ENCODE measurements around the gene AAK1.
"Not testable (repeated sequence)": the region's sequence is repeated elsewhere in the genome, so short reads cannot be mapped to it uniquely, and the experiment has no call there.

The AAK1 gene

GRCh38 chr2:69600425-69600824 is 43.1 kb downstream of the AAK1 start:
- DNase-seq (ENCODE audit: low spot score): no peak

GRCh38 chr2:69597843-69598610 is 45.5 kb downstream of the AAK1 start:
- no peak for DNase-seq (ENCODE audit: low spot score)

- no peak for DNase-seq (ENCODE audit: low spot score)
Observed at GRCh38 chr2:69597105-69597504, 46.4 kb downstream of the AAK1 start.

GRCh38 chr2:69594341-69594740 is 49.2 kb downstream of the AAK1 start:
- no peak for DNase-seq (ENCODE audit: low spot score)

GRCh38 chr2:69592511-69592910 is 51.0 kb downstream of the AAK1 start:
- DNase-seq (ENCODE audit: low spot score): no peak

GRCh38 chr2:69589973-69590652 is 53.4 kb downstream of the AAK1 start:
- no peak for DNase-seq (ENCODE audit: low spot score)

GRCh38 chr2:69588945-69589344 is 54.6 kb downstream of the AAK1 start:
- DNase-seq (ENCODE audit: low spot score): no peak

GRCh38 chr2:69588403-69588802 is 55.1 kb downstream of the AAK1 start:
- DNase-seq (ENCODE audit: low spot score): no peak

- no peak for DNase-seq (ENCODE audit: low spot score)
Observed at GRCh38 chr2:69585855-69586555, 57.5 kb downstream of the AAK1 start.

GRCh38 chr2:69584127-69584889 is 59.2 kb downstream of the AAK1 start:
- no peak for DNase-seq (ENCODE audit: low spot score)

GRCh38 chr2:69583321-69583833 is 60.2 kb downstream of the AAK1 start:
- DNase-seq (ENCODE audit: low spot score): no peak

- DNase-seq (ENCODE audit: low spot score): no peak
Observed at GRCh38 chr2:69582582-69583176, 60.9 kb downstream of the AAK1 start.

GRCh38 chr2:69581774-69582581 is 61.6 kb downstream of the AAK1 start:
- no peak for DNase-seq (ENCODE audit: low spot score)

GRCh38 chr2:69580486-69580885 is 63.1 kb downstream of the AAK1 start:
- DNase-seq (ENCODE audit: low spot score): no peak

GRCh38 chr2:69579536-69579935 is 64.0 kb downstream of the AAK1 start:
- no peak for DNase-seq (ENCODE audit: low spot score)

- DNase-seq (ENCODE audit: low spot score): no peak
Observed at GRCh38 chr2:69578198-69578540, 65.4 kb downstream of the AAK1 start.

- DNase-seq (ENCODE audit: low spot score): no peak
Observed at GRCh38 chr2:69577467-69578197, 65.9 kb downstream of the AAK1 start.

GRCh38 chr2:69576880-69577279 is 66.7 kb downstream of the AAK1 start:
- DNase-seq (ENCODE audit: low spot score): no peak

GRCh38 chr2:69575926-69576325 is 67.6 kb downstream of the AAK1 start:
- DNase-seq (ENCODE audit: low spot score): no peak

- not testable (repeated sequence) for DNase-seq (ENCODE audit: low spot score)
Observed at GRCh38 chr2:69575371-69575770, 68.2 kb downstream of the AAK1 start.

Data from SK-N-DZ (cell line).